HG03432 (cell line): ENCODE measurements around the gene KEL.

Source experiments
- ATAC-seq: cut with Tn5 transposase; IDR thresholded peaks from one replicate; pipeline ENCODE4 v1.9.1; 2021; ENCODE audit warnings: mild to moderate bottlenecking, moderate library complexity; ENCODE audit not compliant: unreplicated experiment

The KEL gene

DNA sequence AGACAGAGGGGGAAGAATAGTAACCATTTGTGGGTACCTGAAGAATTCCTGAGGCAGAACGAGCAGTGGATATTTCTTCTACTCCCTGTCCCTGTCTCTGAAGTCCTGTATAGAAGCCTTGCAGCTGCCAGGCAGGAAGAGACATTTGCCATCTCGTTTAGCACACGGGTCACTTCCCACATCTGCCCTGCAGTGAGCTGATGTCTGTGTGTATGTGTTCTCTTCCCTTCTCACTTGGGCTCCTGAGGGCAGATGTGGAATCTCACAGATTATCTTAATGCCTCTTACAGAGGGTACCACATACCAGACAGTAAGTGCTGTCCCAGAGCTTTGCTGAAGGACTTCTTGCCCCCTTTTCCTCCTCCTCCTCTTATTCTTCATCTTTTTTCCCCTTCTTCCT lies 62.5 kb downstream of the KEL start:
- ATAC-seq = no peak

- no peak for ATAC-seq
These were observed 63.6 kb downstream of the KEL start for GRCh38 chr7:142898377-142899170.

DNA sequence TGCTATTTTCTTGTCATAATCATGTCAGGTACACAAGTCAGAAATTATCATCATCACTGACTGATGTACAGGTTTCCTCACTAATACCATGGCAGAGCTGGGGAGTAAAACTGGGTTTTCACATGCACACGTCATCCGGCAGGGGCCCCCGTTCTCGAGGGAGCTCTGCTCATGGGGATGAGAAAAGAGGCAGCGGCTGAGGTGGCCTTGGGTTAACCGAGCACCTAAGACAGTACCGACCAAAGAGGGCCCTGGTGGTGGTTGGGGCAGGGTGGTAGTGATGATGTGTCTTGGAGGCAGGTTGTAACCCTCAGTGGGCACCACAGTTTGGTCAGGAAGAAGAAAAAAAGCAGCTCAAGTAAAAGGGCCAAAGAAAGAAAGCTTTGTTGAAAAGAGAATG lies 64.5 kb downstream of the KEL start:
- ATAC-seq = no peak

DNA sequence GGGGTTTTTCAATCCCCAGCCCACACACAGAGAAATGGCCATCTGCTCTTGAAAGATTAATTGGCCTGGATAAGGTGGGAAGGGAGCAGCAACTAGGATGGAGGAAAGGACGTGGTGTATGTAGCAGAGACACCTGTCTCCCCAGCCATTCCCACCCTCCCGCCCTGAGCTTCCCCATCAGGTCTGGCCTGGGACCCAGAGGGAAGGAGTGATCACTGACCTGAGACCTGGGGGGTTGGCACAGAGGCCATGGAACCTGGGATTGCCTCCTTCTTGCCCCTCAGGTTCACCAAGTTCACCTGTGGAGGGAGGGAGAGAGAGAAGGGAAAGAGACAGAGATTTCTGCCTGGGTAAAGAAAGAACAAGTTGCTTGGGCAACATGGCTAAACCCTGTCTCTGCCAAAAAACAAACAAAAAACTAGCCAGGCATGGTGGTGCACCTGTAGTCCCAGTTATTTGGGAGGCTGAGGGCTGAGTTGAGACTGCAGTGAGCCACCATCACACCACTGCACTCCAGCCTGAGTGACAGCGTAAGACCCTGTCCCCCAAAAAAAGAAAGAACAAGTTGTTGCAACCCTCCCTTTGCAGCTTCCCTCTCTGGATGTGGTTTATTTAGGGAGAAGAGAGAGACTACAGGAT lies 65.3 kb downstream of the KEL start:
- ATAC-seq = no peak

DNA sequence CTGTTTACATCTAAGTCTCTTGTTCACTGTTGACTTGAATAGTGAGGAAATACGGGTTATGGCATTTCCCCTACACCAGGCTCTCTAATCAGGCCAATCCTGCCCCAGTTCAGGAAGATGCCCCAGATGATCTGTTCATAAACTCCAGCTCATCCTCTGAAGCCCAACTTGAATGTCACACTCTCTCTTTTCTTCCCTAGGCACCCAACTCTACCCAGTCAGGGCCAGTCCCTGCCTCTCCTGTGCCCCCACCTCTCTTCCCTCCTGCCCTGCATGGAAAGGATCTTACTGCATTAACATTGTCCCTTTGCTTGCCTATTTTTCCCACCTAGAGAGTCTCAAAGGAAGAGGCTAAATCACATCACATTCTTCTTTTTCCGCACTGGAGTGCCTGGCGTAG lies 66.0 kb downstream of the KEL start:
- no peak for ATAC-seq

DNA sequence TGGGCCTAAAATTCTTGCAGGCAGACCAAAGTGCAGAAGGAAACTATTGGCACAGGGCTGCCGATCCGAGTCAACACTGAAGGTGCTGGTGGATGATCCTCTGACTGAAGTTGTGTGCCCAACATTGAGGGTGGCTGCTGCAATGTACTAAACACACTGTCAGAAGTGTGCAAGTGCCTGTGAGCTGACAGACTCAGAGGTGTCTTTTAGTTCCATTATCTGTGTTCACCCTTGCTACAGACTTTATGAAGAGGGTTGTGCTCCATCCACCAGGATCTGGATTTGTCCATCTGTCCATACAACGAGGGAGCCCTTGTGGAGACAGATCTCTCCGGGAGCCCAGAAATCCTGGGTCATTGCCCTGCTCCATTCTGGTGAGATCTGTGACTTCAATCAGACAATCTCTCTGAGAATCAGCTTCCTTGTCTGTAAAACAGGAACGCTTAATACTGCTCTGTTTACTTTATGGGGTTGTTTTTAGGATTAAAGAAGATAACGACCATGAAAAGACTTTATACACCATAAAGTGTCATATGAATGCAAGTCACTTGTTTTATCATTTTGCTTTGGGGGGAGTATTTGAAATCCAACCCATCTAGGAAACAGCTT lies 67.1 kb downstream of the KEL start:
- ATAC-seq = no peak

GRCh38 chr7:142894112-142894984 lies 67.8 kb downstream of the KEL start:
- ATAC-seq = no peak

DNA sequence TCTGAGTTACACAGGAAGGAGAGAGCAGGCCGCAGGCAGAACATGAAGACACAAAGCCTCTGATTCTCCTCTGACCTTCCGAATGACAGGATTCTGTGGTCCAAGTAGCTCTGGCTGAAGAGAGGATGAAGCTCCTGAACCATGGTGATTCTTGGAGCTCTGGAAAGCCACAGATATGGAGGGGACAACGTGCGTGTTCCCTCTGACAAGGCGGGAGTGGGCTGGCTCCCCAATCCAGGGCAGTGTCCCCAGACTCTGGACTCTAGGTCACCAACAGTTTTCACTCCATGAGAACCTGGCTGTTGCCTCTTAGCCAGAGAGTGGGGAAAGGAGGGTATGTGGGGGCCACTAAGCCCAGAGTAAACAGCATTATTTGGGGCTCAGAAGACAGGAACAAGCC lies 69.2 kb downstream of the KEL start:
- ATAC-seq = no peak

DNA sequence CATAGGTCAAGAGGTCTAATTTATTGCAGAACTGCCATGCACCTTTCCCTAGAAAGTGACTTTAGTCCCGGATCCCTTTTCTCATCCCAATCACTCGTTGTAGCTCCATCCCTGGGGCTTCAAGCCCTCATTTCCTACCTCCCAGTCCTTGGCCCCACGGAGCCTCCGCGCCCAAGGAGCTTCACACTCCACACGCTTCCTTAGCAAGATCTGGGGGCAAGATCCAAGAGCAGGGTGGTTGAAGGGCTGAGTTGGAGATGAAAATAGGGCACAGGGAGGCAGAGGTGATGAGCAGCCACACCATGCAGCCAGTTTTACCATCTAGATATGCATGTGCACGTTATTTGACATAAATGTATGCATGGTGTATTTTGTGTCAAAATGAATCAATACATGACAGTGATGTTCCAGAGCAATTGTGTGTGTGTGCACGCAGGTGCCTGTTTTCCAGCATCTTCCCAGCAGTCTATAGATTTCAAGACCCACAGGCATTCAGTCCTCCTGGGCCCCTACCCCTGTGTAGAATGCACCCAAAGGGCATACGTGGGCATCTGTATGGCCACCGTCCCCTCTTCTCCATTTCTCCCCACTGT lies 70.6 kb downstream of the KEL start:
- no peak for ATAC-seq
